ENCODE measurements around the gene KLF12. TPM values are rescaled to one million over a fixed set of nuclear protein-coding genes. Genes with fewer than 3 reads are reported as not detected.

The KLF12 gene
- total and polyA plus RNA-seq, 9 of the 15 experiments (the other 6 are each of a cell fraction or from before 2014, with no cell fraction given) = under 0.01 to 0.07 (median 0.05) TPM; not detected in 3

GRCh38 chr13:74174810-74175209, 40.6 kb upstream of the KLF12 start (continued):
- TF ChIP-seq KLF13 (tag; IDR thresholded peaks at IDR 0.05; ENCODE audit: borderline replicate concordance, low read depth) (no peak), JUNB (CRISPR knock-in tag; conservative IDR thresholded peaks at IDR 0.05) (no peak), ZNF398 (CRISPR knock-in tag; IDR thresholded peaks at IDR 0.05) (no peak)

- no peaks in the 10 kb centered on the region for H3K27me3 ChIP-seq (ENCODE audit: control insufficient read depth in 2 of 2, insufficient read depth in 2 of 2, low read length in 2 of 2)
- H2AFZ ChIP-seq (ENCODE audit: low read depth, low read length) = no peak overlapping the region
- no peak for TF ChIP-seq SMAD1 (IDR thresholded peaks at IDR 0.05; ENCODE audit: low read depth, low read length, partially characterized antibody)
- no peak for TF ChIP-seq HES1 (IDR thresholded peaks at IDR 0.05; ENCODE audit: low read depth)
- TF ChIP-seq DIDO1 (tag; IDR thresholded peaks at IDR 0.05; ENCODE audit: low read depth) = no peak
- TF ChIP-seq RHOXF2B (CRISPR knock-in tag; conservative IDR thresholded peaks at IDR 0.05) = no peak
- no peak for TF ChIP-seq ZNF764 (CRISPR knock-in tag; IDR thresholded peaks at IDR 0.05; ENCODE audit: low read depth)
- no peak for TF ChIP-seq POU5F1 (IDR thresholded peaks at IDR 0.05; ENCODE audit: borderline replicate concordance, low read depth, low read length, partially characterized antibody)
- TF ChIP-seq SIN3A (IDR thresholded peaks at IDR 0.05; ENCODE audit: borderline replicate concordance in 2 of 2, control insufficient read depth in 1 of 2, low read depth in 2 of 2, low read length in 2 of 2) = no peak
- no peak for TF ChIP-seq HMGN3 (IDR thresholded peaks at IDR 0.05; ENCODE audit: borderline replicate concordance, extremely low read depth, insufficient read length, low read depth, low read length)
- H3K4me1 ChIP-seq (replicated peaks in 1 of 2; ENCODE audit: control insufficient read depth in 2 of 2, insufficient read depth in 2 of 2, low read length in 2 of 2) = no peaks in the 10 kb centered on the region
- no peak for FAIRE-seq
- H3K36me3 ChIP-seq (ENCODE audit: control insufficient read depth, insufficient read depth, low read length) = no peaks in the 10 kb centered on the region
- H3K9ac ChIP-seq (ENCODE audit: insufficient read depth in 1 of 2, low read depth in 2 of 2, low read length in 2 of 2) = no peak overlapping the region
- POLR2A ChIA-PET = no interaction called here
- DNase-seq (ENCODE audit: extremely low read depth in 1 of 4, low spot score in 3 of 4) = no peak
- no peaks in the 10 kb centered on the region for H3K79me2 ChIP-seq (ENCODE audit: control insufficient read depth, insufficient read depth, low read length)
- no peaks in the 10 kb centered on the region for H3K9me3 ChIP-seq (replicated peaks; ENCODE audit: control insufficient read depth, insufficient read depth, low read depth, low read length)
- CTCF ChIA-PET (ENCODE audit: low intra/inter-chr PET ratio) = no interaction called here
- in situ Hi-C loops (cut with MboI) (no loop called here), intact Hi-C loops (cut with micrococcal nuclease) (no loop called here)
- H3K4me3 ChIP-seq = no peak overlapping the region
- no peaks in the 10 kb centered on the region for H3K9me1 ChIP-seq (ENCODE audit: control insufficient read depth, insufficient read depth, low read length)
- no peak for ATAC-seq
- H4K20me1 ChIP-seq (replicated peaks; ENCODE audit: control insufficient read depth, insufficient read depth, low read length) = no peaks in the 10 kb centered on the region
- 0% methylated on average over 3 of the region's 3 CpGs for WGBS (ENCODE audit: insufficient coverage, low coverage, missing lambda C conversion rate)
- H3K4me2 ChIP-seq (ENCODE audit: insufficient read depth, low read length) = no peak overlapping the region
- no peak overlapping the region for H3K27ac ChIP-seq (ENCODE audit: extremely low read depth, low read depth, low read length)
- no TSS peak for BruUV-seq (replicated peaks)
Observed at GRCh38 chr13:74173822-74174221, 39.6 kb upstream of the KLF12 start.
